DMS79 (cell line): ENCODE results near the gene NPPB.

Source experiments
- DNase-seq: peaks from one replicate; lab custom pipeline; 2025; lab: John Stamatoyannopoulos, UW

NPPB gene

DNA sequence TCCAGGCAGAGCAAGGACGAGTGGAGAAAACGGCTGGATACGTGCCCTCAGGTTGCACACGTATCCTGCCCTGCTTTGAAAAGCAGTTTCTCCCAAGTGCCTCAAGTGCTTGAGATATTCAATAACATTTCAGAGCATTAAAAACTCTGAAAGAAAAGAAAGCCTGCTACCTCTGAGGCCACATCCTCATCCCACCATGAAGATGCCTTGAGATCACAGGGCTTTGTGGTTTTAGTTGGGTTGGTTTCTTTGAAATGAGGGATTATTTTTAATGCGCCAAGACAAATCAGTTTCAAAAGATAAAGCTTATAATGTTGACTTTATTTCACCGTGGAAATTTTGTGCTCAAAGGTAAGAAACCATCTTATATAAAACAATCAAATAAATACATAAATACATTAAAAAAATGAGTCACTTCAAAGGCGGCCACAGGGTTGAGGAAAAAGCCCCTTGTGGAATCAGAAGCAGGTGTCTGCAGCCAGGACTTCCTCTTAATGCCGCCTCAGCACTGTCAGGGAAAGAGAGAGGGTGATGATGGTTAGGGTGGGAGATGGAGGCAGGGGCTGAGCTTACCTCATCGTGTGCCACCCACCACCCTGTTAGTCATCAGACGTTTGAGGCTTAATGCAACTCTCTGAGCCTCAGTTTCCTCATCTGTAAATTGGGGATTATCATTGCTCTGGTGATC is 1.4 kb downstream of the NPPB start:
- peak; percentile 38 for DNase-seq

- DNase-seq: no peak
These were observed 2.0 kb downstream of the NPPB start for GRCh38 chr1:11856698-11857097.

DNA sequence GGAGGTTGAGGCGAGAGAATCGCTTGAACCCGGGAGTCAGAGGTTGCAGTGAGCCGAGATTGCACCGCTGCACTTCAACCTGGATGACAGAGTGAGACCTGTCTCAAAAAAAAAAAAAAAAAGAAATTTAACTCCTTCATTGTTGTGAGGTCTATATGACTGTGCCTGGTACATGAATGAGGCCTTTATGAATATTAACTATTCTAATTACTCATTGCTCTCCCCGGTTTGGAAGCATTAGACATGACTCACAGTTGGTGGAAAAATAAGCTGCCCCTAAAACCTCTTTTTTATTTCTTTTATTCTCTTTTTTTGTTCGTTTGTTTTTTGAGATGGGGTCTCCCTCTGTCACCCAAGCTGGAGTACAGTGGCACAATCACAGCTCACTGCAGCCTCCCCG is 3.3 kb downstream of the NPPB start:
- DNase-seq: no peak

DNA sequence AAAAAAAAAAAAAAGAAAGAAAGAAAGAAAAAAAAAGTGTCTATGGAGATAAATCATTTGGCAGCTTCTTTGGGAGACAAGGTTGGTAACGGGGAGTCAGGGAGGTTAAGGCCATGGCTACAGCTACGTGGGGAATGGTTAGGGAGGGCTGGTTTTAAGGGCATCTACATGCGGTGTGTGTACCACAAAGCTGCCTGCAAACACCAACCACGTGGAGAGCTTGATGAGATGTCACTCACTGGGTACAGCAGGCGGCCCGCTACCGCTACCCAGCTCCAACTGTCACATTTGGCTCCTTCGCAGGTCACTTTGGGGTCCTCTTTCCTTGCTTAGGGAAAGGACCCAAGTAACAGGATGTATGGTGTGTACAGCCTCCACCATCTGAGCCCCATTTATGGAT is 4.2 kb downstream of the NPPB start:
- DNase-seq: no peak

DNA sequence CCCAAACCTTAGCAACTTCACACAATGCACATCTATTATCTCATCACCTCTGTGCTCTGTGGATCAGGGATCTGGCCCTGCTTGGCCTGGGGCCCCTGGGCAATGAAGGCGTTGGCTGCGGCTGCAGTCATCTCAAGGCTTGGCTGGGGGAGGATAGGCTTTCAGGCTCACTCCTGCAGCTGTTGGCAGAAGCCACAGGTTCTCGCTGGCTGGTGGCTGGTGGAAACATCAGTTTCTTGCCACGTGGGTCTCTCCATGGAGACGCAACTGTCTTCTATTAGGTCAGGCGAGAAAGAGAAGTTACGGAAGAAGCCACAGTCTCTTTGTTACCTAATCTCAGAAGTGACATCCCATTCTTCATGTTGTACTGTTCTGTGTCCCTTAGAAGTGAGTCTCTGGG is 7.6 kb downstream of the NPPB start:
- no peak for DNase-seq

- DNase-seq: no peak
These were observed 8.6 kb downstream of the NPPB start for GRCh38 chr1:11850156-11850555.

DNA sequence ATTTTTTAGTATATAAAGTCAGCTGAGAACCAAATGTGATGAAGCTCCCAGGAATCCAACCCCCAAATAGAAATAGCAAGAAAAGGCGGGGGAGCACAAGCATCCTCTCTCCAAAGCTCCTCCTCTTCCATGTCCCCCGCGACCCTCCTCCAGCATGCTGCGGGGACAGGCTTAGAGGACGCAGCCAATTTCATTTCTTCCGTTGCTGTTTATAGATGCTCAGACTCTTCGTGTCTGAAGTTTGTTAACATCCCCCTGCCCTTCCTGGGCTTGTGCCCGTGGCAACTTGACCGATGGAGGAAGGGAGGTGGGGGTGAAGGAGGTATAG is 10.4 kb downstream of the NPPB start:
- DNase-seq: no peak

DNA sequence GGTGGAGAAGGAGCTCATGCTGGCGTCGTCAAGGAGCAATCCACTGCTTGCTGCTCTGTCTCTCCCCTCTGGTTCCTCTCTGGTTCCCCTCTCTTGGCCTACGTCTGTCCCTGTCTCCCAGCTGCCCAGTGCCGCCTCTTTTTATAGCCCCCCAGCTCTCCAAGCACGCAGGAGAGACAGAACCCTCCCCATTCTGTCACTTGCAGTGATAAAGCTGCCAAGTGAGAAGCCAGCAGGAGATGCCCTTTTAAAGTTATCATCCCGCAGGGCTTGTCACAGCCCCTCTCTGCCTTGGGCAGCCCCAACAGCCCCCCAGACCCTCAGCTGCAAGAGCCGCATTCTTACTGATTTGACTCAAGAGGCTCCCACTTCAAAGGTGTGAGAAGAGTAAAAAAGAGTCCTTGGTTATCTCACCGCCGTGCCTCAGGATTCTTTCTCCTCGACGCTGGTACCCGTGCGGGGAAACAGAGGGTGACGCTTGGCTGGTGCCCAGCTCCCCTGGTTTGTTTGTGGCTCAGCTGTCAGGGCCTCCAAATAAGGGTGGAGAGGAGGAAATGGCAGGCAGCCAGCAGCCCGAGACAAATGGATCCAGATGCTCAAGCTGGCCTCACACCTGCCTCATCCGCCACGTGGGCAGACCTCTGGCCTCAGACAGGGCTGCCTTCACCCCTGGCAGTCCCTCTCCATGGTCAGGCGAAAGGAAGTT is 10.9 kb downstream of the NPPB start, which contains the start of gene NPPA:
Gene NPPA (minus strand): TSS at position 117 of the 706 bp plus-strand sequence. CDS start 99 bp downstream, at position 18.
- DNase-seq: peak; percentile 96

DNA sequence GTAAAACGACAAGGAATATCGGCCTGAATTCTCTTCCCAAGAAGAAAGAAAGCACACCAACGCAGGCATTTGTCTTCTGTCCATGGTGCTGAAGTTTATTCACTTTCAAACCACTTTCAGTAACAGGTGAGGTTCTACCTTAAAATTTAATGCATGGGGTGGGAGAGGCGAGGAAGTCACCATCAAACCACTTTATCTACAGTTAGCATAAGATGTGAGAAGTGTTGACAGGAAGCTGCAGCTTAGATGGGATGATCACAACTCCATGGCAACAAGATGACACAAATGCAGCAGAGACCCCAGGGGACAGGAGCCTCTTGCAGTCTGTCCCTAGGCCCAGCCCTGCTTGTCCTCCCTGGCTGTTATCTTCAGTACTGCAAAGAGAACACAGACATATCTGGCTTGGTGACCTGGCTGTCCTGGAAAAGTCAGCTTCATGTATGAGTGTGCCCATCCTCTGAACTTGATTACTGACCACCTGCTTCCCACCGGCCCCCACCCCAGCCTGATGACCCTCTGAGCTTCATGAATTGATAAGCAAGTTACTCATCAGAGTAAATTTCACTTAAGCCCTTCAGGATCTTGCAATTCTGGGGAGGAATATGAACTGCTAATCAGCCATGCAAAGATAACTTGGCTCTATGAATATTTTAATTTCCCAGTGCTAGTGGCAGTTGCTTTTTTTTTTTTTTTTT is 13.0 kb downstream of the NPPB start:
- DNase-seq: no peak

- DNase-seq: no peak
These were observed 16.3 kb downstream of the NPPB start for GRCh38 chr1:11842154-11843041.

DNA sequence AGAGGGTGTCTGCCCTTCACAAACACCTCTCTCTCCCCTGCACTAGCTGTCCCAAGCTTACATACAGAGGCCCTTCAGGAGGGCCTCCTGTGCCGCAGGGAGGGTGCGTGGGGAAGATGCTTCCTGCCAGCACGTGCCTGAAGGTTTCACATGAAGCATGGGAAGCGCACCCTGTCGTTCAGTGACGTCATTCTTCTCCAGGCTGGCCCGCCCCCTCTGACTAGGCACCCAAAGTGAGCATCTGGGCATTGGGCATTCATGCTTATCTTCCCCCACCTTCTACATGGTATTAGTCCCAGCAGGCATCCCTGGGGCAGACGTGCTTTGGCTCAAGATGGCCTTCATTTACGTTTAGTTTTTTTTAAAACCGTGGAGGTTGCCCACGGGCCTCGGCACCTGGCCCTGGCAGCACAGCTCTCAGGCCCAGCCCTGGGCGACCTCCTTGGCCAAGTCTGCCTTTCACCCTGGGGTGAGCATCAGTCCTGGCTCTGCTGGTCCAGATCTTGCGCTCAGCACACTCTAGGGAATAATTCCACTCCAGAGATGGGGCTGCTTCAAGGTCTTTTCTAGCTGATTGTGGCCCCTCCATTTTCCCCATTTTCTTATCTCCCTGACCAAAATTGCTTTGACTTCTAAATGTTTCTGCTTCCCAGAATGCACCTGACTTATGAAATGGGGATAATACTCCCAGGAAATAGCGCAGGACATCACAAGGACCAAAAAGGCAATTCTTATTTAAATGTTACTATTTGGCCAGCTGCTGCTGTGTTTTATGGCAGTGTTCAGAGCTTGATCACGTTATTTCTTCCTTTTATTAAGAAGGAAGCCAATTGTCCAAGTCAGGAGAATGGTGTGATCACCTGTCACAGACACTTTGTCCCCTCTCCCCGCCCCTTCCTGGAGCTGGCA is 17.2 kb downstream of the NPPB start:
- no peak for DNase-seq

- no peak for DNase-seq
These were observed 18.7 kb downstream of the NPPB start for GRCh38 chr1:11839727-11840705.

GRCh38 chr1:11838349-11839272 is 20.1 kb downstream of the NPPB start:
- peak; percentile 22 for DNase-seq

DNA sequence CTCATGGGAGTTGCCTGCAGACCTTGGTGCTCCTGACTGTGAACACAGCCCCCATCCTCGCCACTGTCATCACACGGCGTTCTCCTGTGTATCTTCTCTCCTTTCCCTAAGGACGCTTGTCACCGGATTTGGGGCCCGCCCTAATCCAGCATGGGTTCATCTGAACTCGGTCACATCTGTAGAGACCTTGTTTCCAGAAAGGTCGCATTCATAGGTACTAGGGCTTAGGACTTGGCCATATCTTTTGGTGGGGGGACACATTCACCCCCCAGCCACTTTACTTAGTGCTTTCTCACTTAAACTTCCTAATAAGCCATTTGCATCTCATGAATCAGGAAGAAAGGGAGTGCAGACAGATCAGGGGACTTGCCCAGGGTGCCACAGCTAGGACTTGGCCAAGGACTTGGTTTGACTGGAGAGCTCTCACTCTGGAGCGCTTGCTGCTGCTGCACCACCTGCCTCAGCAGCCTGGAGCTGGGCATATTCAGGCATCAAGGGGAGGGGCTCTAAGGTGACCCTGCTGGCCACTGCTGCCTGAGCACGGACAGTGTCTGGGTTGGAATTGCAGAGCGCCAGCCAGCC is 20.9 kb downstream of the NPPB start:
- no peak for DNase-seq

GRCh38 chr1:11836955-11837766 is 21.6 kb downstream of the NPPB start:
- DNase-seq: no peak

GRCh38 chr1:11835441-11836225 is 23.1 kb downstream of the NPPB start:
- no peak for DNase-seq

DNA sequence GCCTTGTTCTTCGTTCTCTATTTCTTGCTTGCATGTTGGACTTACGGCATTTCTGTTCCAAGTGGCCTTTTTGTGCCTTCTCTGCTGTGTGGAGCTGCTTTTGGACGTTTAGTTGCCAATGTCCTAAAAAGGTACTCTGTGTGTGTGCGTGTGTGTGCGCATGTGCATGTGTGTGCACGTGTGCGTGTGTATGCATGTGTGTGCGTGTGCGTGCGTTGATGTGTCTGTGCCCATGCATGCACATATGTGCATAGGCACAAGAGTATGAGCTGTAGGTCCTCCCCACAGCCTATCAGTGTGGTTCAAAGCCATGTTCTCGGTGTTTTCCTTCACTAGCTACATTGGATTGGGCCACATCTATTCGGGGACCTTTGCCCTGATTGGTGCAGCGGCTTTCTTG is 24.8 kb downstream of the NPPB start:
- no peak for DNase-seq
